HK-2 (cell line): ENCODE results near the gene RBPMS2.

Experiments used
- DNase-seq: peaks from one replicate; pipeline ENCODE4 v3.0.0-alpha.2; 2018; ENCODE audit not compliant: unreplicated experiment

Gene RBPMS2

DNA sequence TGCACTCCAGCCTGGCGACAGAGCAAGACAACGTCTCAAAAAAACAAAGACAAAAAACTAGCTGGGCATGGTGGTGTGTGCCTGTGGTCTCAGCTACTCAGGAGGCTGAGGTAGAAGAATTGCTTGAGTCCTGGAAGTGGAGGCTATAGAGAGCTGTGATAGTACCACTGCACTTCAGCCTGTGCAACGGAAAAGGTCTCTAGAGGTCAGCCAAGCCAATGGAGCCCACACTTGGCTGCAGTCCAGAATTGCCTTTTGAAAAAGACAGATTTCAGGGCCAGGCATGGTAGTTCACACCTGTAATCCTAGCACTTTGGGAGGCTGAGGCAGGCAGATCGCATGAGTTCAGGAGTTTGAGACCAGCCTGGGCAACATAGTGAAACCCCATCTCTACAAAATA, 8.4 kb upstream of the RBPMS2 start:
- no peak for DNase-seq

DNA sequence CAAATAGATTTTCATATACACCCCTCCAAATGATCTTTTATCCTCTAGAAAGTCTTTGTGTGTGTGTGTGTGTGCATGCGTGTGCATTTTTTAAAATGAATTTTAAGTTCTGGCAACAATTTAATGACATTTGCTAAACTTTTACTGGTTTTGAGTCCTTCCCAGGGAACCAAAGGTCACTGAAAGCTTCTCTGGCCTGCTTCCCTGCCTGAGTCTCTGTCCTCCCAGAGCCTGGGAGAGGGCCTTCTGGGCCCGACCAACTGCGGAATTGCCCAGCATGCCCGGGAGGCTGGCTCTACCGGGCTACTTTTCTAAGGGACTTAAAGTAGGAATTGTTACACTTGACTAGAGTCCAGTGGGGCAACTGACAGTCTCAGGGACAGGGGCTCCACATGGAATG, 7.4 kb upstream of the RBPMS2 start:
- DNase-seq, result no peak

- no peak for DNase-seq
These were observed 5.9 kb upstream of the RBPMS2 start for GRCh38 chr15:64781299-64781698.

GRCh38 chr15:64780600-64781156, 5.3 kb upstream of the RBPMS2 start:
- no peak for DNase-seq

- DNase-seq, result no peak
These were observed 4.2 kb upstream of the RBPMS2 start for GRCh38 chr15:64779630-64780029.

DNA sequence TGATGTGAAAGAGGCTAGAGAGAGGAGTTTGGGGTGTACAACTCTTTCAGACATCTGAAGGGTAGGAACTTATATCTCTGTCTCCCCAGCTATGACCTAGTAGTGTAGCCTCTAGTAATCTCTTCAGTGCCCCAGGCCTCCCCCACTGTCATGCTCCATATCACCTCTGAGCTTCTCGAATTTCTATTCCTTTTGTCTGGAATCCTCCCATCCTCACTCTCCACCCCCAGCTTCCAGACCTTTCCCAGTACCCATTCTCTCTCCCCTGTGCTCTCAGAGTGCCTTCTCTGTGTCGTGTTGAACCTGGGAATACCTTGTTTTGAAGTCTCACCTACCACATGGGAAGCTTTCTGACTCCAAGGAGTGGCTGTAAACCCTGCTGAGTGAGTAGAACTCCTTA, 3.6 kb upstream of the RBPMS2 start:
- no peak for DNase-seq

DNA sequence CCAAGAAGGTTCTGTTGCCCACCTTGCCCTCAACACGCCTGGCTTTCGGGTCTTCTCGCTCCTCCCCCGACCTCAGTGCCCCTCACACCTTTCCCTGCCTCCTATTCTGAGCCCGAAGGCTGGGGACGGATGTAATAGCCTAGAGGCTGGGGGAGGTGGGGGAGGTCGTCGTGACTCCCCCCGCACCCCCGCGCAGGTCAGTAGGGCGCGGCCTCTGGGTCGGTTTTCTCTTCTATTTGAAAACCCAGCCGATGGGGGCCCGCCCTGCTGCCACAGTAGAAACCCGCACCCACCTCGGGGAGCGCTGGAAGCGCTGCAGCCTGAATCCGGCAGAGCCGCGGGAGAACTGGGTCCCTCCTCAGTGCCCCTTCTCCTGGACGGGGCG, 1.0 kb upstream of the RBPMS2 start:
- no peak for DNase-seq

GRCh38 chr15:64774629-64775493, 528 bp downstream of the RBPMS2 start:
- DNase-seq, result no peak

- no peak for DNase-seq
These were observed 1.3 kb downstream of the RBPMS2 start for GRCh38 chr15:64774037-64774628.

DNA sequence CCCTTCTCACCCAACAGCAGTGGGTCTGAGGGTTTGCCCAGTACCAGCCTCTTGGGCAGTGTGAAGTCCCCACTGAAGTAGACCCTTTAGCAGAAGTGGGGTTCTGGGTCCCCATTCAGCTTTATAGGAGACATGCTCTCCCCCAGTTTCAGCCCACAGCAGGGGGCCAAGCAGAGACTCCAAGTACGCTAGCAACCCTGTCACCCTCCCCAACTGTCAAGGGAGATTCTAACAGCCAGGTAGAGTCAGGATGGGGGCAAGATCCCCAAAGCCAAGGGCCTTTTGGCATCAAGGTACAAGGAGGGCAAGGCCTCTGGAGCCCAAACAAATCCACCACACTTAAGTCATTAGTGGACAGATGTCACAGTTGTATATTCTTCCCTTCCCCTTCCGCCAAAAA, 1.8 kb downstream of the RBPMS2 start:
- no peak for DNase-seq

DNA sequence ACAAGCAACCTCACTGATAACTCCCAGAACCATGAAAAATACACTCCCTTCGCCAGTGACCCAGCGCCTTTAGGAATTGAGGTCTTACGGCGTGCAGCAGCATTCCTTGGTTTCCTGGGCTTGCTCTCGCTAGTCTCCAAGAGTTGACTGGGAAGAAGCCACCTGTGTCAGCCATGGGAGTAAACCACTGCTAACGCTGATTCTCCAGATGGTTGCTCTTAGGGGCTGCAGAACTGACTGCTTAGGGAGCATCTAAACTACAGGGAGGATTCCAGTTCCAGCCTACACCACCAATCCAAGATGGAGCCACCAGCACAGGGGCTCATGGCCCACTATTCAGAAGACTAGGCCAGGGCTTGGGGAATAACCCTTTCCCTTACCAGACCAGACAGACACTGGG, 2.4 kb downstream of the RBPMS2 start:
- DNase-seq, result no peak

DNA sequence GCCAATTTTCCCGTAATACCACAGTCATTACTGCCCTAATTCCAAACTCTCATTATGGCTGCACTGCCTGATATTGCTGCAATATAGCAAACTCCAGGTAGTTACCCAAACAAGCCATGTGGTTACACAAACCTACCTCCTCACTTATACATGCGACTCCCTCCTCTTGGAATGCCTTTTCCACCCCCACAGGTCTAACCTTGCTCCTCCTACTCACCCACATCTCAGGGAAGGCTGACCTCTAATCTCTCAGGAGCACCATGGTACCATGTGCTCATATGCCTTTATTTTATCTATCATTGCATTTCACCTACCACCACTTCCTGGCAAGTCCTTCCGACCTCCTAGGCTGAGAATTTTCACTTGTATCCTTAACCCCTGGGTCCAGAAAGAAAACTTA, 2.9 kb downstream of the RBPMS2 start:
- no peak for DNase-seq

DNA sequence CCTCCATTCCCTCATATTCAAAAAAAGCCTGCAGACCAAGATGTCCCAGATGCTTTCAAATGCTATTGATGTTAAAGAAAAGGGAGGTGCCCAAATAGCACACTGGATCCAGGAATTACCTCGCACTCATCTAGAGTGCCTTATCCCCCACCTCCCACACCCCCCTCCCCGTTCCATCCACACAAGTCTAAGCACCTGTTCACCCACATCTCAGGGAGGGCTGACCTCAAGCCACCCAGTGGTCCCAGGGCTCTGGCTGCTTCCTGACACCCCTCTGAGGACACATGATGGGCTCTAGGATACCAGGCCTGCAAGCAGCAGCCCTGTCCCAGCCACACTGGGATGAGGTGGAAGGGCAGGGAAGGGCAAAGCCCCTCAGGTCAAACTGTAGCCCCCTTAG, 4.8 kb downstream of the RBPMS2 start:
- DNase-seq, result no peak

GRCh38 chr15:64767203-64767602, 8.2 kb downstream of the RBPMS2 start:
- no peak for DNase-seq

GRCh38 chr15:64766058-64766457, 9.3 kb downstream of the RBPMS2 start:
- DNase-seq, result no peak

DNA sequence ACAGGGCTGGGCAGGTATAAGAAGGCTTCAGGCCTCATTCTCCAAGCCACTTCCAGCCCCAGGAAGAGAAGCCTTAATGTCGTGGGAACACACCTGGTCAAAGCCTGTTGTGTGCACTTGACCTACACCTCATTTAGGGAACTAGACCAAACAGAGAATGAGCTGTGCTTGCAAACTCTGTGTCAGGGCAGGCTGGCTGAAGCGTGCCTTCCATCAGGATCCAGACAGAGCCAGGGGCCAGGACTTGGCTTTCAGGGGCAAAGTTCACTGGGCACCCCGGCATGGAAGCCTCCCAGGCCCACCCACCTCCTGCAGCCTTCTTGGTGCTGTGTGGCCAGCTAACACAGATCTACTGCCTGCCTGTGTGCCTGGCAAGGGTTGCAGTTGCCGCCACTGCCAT, 11.5 kb downstream of the RBPMS2 start:
- no peak for DNase-seq

GRCh38 chr15:64763462-64763861, 11.9 kb downstream of the RBPMS2 start:
- DNase-seq, result no peak

GRCh38 chr15:64763021-64763420, 12.4 kb downstream of the RBPMS2 start:
- DNase-seq, result no peak

DNA sequence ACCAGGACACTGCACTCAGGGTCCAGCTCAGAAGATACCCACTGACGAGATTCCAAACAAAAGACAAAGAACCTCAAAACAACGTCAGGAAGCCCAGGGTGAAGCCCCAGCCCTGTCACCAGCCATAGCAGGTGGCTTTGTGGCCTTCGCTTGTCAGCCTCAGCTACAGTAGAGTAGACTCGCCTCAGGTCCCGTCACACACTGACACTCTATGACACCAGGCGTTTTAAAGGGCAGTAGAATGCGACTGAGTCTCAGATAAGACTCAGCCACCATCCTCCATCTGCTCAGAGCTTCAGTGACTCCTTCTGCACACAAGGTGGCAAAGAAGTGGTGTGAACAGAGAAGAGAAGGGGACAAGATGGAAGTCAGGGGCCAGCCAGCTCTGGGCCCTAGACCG, 12.8 kb downstream of the RBPMS2 start:
- no peak for DNase-seq

DNA sequence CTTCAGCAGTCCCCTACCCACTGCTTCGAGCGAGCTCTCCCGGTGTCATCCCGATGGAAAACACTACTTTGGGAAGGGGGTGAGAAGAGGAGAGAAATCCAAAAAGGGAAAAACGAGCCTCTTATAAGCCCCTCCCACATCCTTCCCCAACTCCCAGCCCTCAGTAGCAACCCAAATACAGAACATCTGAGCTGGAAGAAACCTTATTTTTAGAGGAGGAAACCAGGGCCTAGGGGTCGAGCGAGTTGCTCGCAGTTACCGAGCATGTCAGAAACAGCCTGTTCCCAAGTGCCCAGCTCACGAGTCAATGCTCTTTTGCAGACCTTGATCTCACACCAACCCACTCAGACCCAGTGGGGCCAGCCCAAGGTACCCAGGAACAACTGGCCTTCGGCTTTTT, 14.2 kb downstream of the RBPMS2 start:
- no peak for DNase-seq

DNA sequence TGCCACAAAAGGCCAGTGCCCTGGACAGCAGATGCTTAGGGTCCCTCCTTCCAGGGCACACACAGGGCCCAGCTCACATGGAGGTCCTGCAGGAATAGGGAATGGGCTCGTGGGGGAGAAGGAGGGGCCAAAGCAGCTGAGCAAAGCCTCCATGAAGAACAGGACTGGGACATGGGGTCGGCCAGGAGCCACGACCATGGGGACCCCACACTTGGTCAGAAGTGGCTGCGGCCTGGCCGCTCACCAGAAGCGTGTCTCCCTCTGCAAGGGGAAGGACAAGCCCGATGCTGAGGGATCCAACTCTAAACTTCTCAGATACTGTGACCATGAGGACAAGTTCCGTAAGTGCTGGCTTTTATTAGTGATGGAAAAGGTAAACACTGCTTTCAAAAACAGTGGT, 15.3 kb downstream of the RBPMS2 start:
- no peak for DNase-seq

DNA sequence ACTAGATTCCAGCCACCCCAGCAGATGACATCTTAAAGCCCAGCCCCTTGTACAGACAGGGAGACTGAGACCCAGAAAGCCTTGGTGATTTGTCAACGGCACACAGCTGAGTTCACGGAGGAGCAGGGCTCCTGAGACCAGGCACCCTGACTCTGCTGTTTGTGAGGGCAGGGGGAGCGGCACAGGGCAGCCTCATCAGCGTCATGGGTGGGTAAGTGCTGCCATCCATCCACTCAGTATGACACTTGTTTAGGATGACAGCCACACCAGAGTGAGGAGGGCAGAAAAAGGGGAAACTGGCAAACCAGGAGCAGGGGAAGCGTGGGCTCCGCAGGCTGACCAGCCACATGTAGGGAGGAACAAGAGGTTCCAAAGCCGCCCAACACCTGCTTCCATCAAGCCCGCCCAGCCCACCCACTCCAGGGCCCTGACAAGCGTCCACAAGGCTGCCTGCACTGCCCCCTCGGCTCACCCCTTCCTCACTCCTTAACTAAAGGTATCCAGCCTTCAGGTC, 19.9 kb downstream of the RBPMS2 start:
- DNase-seq, result no peak
